ENCODE data around the gene PHTF2.

PHTF2 gene

GRCh38 chr7:77985974-77986339 lies 187.4 kb downstream of the PHTF2 start:
- no peak overlapping the region for H3K9ac ChIP-seq (ENCODE audit: low read depth, low read length)
- no peak overlapping the region for H3K4me3 ChIP-seq (ENCODE audit: low read depth in 1 of 2, low read length in 2 of 2)
- H3K4me2 ChIP-seq (ENCODE audit: insufficient read depth, low read length), result no peak overlapping the region
- H3K27me3 ChIP-seq (ENCODE audit: insufficient read depth, low read length, poor library complexity), result no peaks in the 10 kb centered on the region
- H3K79me2 ChIP-seq (ENCODE audit: insufficient read depth, low read length), result no peaks in the 10 kb centered on the region
- H3K4me1 ChIP-seq (ENCODE audit: insufficient read depth, low read length), result no peaks in the 10 kb centered on the region
- ATAC-seq (ENCODE audit: insufficient read depth, low read depth) (no peak), DNase-seq (no peak)
- no peak overlapping the region for H3K27ac ChIP-seq (ENCODE audit: low read length)
- H3K9me3 ChIP-seq (ENCODE audit: insufficient read depth, low read length, severe bottlenecking), result no peaks in the 10 kb centered on the region
- TF ChIP-seq CTCF (IDR thresholded peaks at IDR 0.05; ENCODE audit: borderline replicate concordance, extremely low read depth, low read length, poor library complexity, severe bottlenecking) (no peak), EZH2 (IDR thresholded peaks at IDR 0.05; ENCODE audit: borderline replicate concordance, low read depth, low read length, severe bottlenecking) (no peak)
- H2AFZ ChIP-seq (ENCODE audit: low read depth, low read length), result no peak overlapping the region
- H4K20me1 ChIP-seq (ENCODE audit: insufficient read depth, low read length), result no peaks in the 10 kb centered on the region
- H3K36me3 ChIP-seq (ENCODE audit: insufficient read depth, low read length), result no peaks in the 10 kb centered on the region

- Histone ChIP-seq H3K27ac (ENCODE audit: low read length) (no peak overlapping the region), H3K9me3 (ENCODE audit: insufficient read depth, low read length, severe bottlenecking) (no peaks in the 10 kb centered on the region), H2AFZ (ENCODE audit: low read depth, low read length) (no peak overlapping the region), H3K4me3 (ENCODE audit: low read depth in 1 of 2, low read length in 2 of 2) (no peak overlapping the region), H3K9ac (ENCODE audit: low read depth, low read length) (no peak overlapping the region), H3K4me2 (ENCODE audit: insufficient read depth, low read length) (no peak overlapping the region), H4K20me1 (ENCODE audit: insufficient read depth, low read length) (no peaks in the 10 kb centered on the region), H3K36me3 (ENCODE audit: insufficient read depth, low read length) (no peaks in the 10 kb centered on the region), H3K79me2 (ENCODE audit: insufficient read depth, low read length) (no peaks in the 10 kb centered on the region), H3K4me1 (ENCODE audit: insufficient read depth, low read length) (no peaks in the 10 kb centered on the region), H3K27me3 (ENCODE audit: insufficient read depth, low read length, poor library complexity) (no peaks in the 10 kb centered on the region)
- TF ChIP-seq CTCF (IDR thresholded peaks at IDR 0.05; ENCODE audit: borderline replicate concordance, extremely low read depth, low read length, poor library complexity, severe bottlenecking) (peak; percentile 44), EZH2 (IDR thresholded peaks at IDR 0.05; ENCODE audit: borderline replicate concordance, low read depth, low read length, severe bottlenecking) (no peak)
- ATAC-seq (ENCODE audit: insufficient read depth, low read depth) (no peak; the same call in 2 of the 3 replicates), DNase-seq (peak; percentile 29)
These were observed 191.5 kb downstream of the PHTF2 start for GRCh38 chr7:77989981-77990566.

- Histone ChIP-seq H3K9ac (ENCODE audit: low read depth, low read length) (no peak overlapping the region), H3K27ac (ENCODE audit: low read length) (no peak overlapping the region), H3K4me3 (ENCODE audit: low read depth in 1 of 2, low read length in 2 of 2) (no peak overlapping the region), H3K27me3 (ENCODE audit: insufficient read depth, low read length, poor library complexity) (no peaks in the 10 kb centered on the region), H3K79me2 (ENCODE audit: insufficient read depth, low read length) (no peaks in the 10 kb centered on the region), H2AFZ (ENCODE audit: low read depth, low read length) (no peak overlapping the region), H3K4me1 (ENCODE audit: insufficient read depth, low read length) (no peaks in the 10 kb centered on the region), H4K20me1 (ENCODE audit: insufficient read depth, low read length) (no peaks in the 10 kb centered on the region), H3K9me3 (ENCODE audit: insufficient read depth, low read length, severe bottlenecking) (no peaks in the 10 kb centered on the region), H3K4me2 (ENCODE audit: insufficient read depth, low read length) (no peak overlapping the region), H3K36me3 (ENCODE audit: insufficient read depth, low read length) (no peaks in the 10 kb centered on the region)
- TF ChIP-seq CTCF (IDR thresholded peaks at IDR 0.05; ENCODE audit: borderline replicate concordance, extremely low read depth, low read length, poor library complexity, severe bottlenecking), result no peak
- DNase-seq, result no peak
- no peak for ATAC-seq (ENCODE audit: insufficient read depth, low read depth)
These were observed 193.1 kb downstream of the PHTF2 start for GRCh38 chr7:77991656-77992055.

GRCh38 chr7:77993838-77994237 lies 195.3 kb downstream of the PHTF2 start:
- Histone ChIP-seq H2AFZ (ENCODE audit: low read depth, low read length) (no peak overlapping the region), H3K9ac (ENCODE audit: low read depth, low read length) (no peak overlapping the region), H3K4me2 (ENCODE audit: insufficient read depth, low read length) (no peak overlapping the region), H3K27ac (ENCODE audit: low read length) (no peak overlapping the region), H3K27me3 (ENCODE audit: insufficient read depth, low read length, poor library complexity) (no peaks in the 10 kb centered on the region), H3K4me1 (ENCODE audit: insufficient read depth, low read length) (no peaks in the 10 kb centered on the region), H3K9me3 (ENCODE audit: insufficient read depth, low read length, severe bottlenecking) (no peaks in the 10 kb centered on the region), H3K4me3 (ENCODE audit: low read depth in 1 of 2, low read length in 2 of 2) (no peak overlapping the region), H3K79me2 (ENCODE audit: insufficient read depth, low read length) (no peaks in the 10 kb centered on the region), H3K36me3 (ENCODE audit: insufficient read depth, low read length) (no peaks in the 10 kb centered on the region), H4K20me1 (ENCODE audit: insufficient read depth, low read length) (no peaks in the 10 kb centered on the region)
- ATAC-seq (ENCODE audit: insufficient read depth, low read depth) (no peak), DNase-seq (no peak)
- TF ChIP-seq CTCF (IDR thresholded peaks at IDR 0.05; ENCODE audit: borderline replicate concordance, extremely low read depth, low read length, poor library complexity, severe bottlenecking), result no peak
- TF ChIP-seq EZH2 (IDR thresholded peaks at IDR 0.05; ENCODE audit: borderline replicate concordance, low read depth, low read length, severe bottlenecking), result no peak

Data from DND-41 (cell line).